HG02870 (cell line): ENCODE results near the gene TCP10L.

ENCODE experiments used
- ATAC-seq: cut with Tn5 transposase; IDR thresholded peaks from one replicate; pipeline ENCODE4 v1.9.1; 2021; ENCODE audit warnings: mild to moderate bottlenecking, moderate library complexity; ENCODE audit not compliant: unreplicated experiment

The TCP10L gene

DNA sequence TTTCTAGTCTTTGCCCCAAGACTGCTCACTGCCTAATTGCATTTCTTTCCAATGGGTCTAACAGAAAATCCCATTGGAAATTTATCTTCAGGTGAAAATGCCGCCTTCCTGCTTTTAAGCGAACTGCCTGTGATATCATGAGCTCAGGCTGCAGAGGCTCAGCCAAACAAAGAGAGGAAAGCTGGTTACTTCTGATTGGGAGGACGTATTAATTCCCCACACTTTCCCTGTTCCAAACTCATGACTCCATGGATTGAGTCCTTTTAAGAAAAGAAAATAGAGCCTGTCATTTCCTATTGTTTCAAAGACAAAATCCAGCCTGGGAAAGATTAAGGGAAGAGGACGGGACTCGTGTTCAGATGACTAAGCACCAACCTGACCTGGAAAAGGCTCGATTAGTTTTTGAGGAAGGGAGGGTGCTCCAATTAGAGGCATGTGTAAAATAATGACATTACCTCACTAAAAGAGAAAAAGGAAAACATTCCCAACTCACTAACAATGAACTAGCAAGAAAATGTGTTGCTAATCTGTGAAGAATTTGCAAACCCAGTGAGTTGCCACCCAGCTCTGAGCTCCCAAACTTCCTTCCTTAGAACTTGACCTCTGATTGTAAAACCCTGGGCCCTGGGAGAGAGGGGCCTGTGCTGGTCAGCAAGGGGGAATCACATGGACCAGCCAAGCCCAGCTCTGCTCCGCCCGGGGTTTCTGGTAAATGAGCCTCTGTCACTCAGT is 61.2 kb downstream of the TCP10L start:
- no peak for ATAC-seq
